Right kidney (tissue), 9 donors: ENCODE measurements around the gene ZNF546.
"Not testable (repeated sequence)": the region's sequence is repeated elsewhere in the genome, so short reads cannot be mapped to it uniquely, and the experiment has no call there.

Experiments used
- DNase-seq: peaks from one replicate; pipeline ENCODE4 v3.0.0-alpha.2; 2016
- long read RNA-seq, 8 donors: transcript quantifications; one replicate each; lab custom pipeline, GENCODE V29; 2026

The ZNF546 gene
- long read RNA-seq, donor 1, partial matches to known transcripts = 0 of 1 reads
- long read RNA-seq, donor 1, other reads (novel, unspliced or antisense) = 0 of 1 reads
- long read RNA-seq, donor 2, full-length matches to known transcripts = 1 of 1 reads
- long read RNA-seq, donor 2, partial matches to known transcripts = 0 of 1 reads
- long read RNA-seq, donor 2, other reads (novel, unspliced or antisense) = 0 of 1 reads
- long read RNA-seq, donor 3 = 0 reads
- long read RNA-seq, donor 4, partial matches to known transcripts = 0 of 1 reads
- long read RNA-seq, donor 4, other reads (novel, unspliced or antisense) = 0 of 1 reads
- long read RNA-seq, donor 5 = 0 reads
- long read RNA-seq, donor 6, partial matches to known transcripts = 0 of 1 reads
- long read RNA-seq, donor 6, other reads (novel, unspliced or antisense) = 0 of 1 reads
- long read RNA-seq, donor 7 = 0 reads
- long read RNA-seq, donor 8 = 0 reads

DNA sequence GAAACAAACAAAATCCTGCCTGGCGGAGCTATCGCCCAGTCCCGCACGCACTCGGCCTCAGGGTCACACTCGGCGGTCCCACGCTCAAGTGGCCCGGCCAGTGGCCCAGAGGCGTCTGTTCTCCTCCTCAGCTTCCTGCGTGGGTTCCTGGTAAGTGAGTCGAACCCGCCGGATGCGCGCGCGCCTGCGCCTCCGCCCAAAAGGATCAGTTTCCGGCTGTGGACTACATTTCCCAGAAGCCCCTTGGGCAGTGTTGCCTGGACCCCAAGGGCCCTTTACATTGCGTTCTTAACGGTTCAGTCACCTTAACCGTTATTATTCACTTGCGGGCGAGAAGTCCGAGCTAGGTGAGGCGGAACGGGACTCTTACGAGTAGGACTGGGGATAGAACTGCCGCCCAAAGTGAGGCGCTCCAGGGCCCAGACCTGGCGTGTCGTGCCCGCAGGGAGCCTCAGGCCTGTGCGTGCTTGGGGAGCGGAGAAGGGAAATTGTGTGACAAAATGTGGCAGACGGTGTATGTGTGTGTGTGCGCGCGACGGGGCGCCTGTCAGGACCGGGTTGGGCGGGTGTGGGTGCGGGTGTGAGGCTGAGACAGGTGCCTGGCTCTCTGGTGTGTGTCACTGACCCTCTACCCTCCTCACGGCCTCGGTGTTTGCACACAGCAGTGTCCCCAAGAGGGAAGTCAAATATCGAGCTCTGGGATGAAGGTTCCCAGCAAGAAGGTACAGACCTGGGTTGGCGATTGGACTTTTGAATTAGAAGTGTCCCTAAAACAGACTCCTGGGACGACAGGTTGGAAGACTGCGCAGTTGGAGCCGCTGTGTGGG lies at the start of gene ZNF546:
ZNF546 (plus strand) TSS at position 250 of the 827 bp plus-strand sequence. CDS start 1,267 bp downstream, outside the sequence.
- DNase-seq = peak; percentile 90

DNA sequence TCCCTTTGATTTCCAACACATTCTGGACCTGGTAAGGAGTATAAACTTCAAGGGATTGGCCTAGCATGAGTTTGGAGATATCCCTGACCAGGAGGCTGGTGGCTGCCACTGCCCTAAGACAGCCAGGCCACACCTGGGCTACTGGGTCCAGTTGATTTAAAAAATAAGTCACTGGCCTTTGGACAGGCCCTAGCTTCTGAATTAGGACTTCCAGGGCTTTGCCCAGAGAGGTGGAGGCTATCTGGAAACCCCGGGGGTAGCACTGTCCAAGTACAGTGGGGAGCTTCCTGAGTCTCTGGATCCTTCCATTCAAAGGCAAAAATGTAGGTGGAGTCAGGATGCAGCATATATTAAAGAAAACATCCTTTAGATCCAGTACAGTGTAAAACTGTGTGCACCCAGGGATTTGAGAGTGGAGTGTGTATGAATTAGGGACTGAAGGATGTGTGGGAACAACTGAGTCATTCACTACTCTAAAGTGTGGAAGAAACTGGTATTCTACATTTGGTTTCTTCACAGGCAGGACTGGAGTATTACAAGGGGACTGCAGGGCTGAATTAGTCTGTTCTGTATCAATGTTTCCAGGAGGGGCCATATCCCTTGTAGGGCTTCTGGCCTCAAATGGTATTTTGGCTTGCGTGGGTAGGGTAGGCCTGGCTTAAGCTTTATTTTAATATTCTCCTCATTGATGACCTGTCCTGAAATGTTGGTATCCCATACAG lies 47.7 kb upstream of the ZNF546 start:
- DNase-seq = no peak

GRCh38 chr19:39951065-39951650 lies 45.7 kb upstream of the ZNF546 start:
- no peak for DNase-seq

- no peak for DNase-seq
Measured at GRCh38 chr19:39951686-39952085, 45.2 kb upstream of the ZNF546 start.

GRCh38 chr19:39953915-39954314 lies 42.9 kb upstream of the ZNF546 start:
- DNase-seq = no peak

- not testable (repeated sequence) for DNase-seq
Measured at GRCh38 chr19:39957886-39958285, 39.0 kb upstream of the ZNF546 start.

GRCh38 chr19:39958942-39959341 lies 37.9 kb upstream of the ZNF546 start:
- not testable (repeated sequence) for DNase-seq

- DNase-seq = not testable (repeated sequence)
Measured at GRCh38 chr19:39959407-39959806, 37.5 kb upstream of the ZNF546 start.

DNA sequence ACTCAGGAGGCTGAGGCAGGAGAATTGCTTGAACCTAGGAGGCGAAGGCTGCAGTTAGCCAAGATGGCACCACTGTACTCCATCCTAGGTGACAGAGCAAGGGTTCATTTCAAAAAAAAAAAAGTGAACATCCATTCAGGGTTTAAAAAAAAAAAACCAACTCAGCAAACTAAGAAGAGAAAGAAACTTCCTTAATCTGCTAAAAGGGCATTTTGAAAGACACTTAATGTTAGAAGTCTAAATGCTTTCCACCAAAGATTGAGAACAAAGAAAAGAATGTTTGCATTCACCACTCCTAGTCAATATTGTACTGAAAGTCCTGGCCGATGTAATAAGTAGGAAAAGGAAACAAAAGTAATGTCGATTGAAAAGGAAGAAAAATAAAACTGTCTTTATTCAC lies 33.0 kb upstream of the ZNF546 start:
- DNase-seq = no peak

- DNase-seq = no peak
Measured at GRCh38 chr19:39966617-39967016, 30.2 kb upstream of the ZNF546 start.

DNA sequence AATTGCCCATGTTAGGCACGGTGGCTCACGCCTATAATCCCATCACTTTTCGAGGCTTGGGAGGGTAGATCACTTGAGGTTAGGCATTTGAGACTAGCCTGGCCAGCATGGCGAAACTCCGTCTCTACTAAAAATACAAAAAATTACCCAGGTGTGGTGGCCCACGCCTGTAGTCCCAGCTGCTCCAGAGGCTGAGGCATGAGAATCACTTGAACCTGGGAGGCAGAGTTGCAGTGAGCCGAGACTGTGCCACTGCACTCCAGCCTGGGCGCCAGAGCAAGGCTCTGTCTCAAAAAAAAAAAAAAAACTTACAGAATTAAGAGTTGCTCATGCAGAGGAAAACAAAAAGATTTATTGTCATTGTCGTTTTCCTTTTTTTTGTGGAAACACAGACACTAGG lies 29.3 kb upstream of the ZNF546 start:
- no peak for DNase-seq

- no peak for DNase-seq
Measured at GRCh38 chr19:39968789-39969188, 28.1 kb upstream of the ZNF546 start.

DNA sequence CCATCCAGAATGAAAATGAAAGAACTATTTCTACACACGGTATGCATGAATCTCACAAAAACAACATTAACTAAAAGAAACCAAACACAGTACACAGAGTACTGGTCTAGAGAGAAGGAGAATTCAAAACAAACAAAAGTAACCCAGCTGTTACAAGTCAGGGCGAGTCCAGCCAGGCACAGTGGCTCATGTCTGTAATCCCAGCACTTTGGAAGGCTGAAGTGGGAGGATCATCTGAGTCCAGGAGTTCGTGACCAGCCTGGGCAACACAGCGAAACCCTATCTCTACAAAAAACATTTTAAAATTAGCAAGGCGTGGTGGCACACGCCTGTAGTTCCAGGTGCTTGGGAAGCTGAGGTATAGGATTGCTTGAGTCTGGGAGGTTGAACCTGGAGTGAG lies 27.6 kb upstream of the ZNF546 start:
- DNase-seq = no peak

DNA sequence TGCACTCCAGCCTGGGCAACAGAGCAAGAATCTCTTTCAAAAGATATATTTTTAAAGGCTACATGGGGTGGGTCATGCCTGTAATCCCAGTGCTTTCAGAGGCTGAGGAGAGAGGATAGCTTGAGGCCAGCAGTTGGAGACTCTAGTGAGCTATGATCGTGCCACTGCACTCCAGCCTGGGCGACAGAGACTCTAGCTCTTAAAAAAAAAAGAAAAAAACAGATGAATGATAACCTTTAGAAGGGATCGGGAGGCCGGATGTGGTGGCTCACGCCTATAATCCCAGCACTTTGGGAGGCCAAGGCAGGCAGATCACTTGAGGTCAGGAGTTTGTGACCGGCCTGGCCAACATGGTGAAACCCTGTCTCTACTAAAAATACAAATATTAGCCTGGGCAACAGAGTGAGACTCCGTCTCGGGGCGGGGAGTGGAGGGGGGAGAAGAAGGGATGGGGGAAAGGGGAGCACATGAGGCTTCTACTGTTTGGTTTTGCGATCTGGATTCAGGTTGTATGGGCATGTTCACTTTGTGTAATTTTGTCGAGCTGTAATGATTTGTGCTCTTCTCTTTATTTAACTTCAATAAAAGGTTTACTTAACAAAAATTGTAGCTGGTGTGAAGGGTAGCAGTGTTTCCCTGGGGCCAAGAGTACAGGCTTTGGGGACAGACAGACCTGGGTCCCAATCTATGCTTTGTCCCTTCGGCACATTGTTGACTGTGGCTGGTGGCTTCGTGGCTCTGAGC lies 27.0 kb upstream of the ZNF546 start:
- no peak for DNase-seq

DNA sequence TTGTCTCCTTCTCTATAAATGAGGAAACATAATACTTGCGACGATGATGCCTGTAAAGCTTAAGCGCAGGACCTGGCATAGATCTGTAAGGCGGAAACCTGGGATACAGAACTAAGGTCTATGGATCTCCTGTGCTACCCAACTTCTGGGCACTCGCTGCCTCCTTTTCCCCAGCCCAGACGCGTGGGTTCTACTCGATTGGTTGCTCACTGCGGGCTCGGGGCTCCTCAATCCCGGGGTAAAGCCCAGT lies 26.5 kb upstream of the ZNF546 start:
- DNase-seq = no peak

- DNase-seq = peak; percentile 92
Measured at GRCh38 chr19:39970675-39971379, 26.0 kb upstream of the ZNF546 start, which contains the start of gene PSMC4. TSS of gene PSMC4 (plus strand) at chr19:39971165. CDS start at chr19:39971203, 38 bp downstream.

DNA sequence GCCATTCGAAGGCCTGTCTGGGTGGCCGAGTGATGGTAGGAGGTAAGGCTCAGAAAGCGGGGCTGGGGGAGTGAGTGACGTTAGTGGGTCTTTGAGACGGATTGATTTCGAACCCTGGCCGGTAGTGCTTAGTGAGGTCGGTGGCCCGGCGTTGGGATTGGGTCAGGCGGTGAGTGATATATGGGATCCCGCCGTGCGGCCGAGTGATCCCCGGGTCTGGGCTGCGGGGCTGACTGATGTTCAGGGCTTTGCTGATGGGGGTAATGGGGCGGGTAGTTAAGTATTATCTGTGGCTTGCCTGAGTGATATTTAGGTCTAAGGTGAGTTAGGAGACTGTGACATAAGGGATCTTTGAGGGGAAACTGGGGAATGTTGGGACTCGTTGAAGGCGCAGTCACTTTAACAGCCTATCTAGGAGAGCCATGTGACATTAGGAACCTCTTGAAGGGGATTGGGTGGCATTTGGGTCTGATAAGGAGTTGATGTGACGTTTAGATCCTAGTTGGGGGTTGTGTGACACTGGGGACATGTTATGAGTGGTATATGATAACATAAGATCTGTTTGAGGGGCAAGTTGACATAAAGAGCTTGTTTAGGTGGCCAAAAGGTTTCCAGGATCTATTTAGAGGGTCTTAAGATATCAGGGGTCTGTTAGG lies 25.4 kb upstream of the ZNF546 start:
- no peak for DNase-seq

DNA sequence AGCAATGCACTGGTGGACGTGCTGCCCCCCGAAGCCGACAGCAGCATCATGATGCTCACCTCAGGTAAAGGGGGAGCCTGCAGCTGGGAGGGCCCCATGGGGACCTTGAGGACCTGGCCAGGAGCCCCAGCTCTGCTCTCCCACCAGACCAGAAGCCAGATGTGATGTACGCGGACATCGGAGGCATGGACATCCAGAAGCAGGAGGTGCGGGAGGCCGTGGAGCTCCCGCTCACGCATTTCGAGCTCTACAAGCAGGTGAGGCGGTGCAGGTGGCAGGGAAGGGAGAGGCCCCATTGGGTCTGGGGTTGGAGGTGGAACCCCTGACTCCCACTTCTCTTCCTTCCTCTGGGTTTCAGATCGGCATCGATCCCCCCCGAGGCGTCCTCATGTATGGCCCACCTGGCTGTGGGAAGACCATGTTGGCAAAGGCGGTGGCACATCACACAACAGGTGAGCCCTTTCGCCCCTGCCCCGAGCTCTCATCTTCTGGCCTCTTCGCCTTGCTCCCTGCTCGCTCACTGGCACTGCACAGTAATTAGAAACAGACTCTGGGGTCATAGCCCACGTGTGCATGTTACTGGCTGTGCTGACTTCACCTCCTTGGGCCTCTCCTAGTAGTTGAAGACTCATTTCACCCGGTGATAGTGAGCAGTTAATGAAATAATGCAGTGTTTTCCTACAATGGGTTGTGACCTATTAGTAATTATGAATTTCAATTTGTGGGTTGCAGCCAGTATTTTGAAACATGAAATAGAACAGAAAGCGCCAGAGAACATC lies 22.3 kb upstream of the ZNF546 start:
- no peak for DNase-seq

- DNase-seq = no peak
Measured at GRCh38 chr19:39982883-39983282, 14.0 kb upstream of the ZNF546 start.
